DMS53 treated with DMSO at 0.1 percent for 48 hours (cell line): ENCODE results near the gene UMODL1.
A peak's percentile ranks its signal among the peaks of the same experiment; 100 is the strongest.

Experiments
- DNase-seq: peaks from one replicate; lab custom pipeline; 2025; ENCODE audit not compliant: unreplicated experiment; lab: John Stamatoyannopoulos, UW

UMODL1 gene

DNA sequence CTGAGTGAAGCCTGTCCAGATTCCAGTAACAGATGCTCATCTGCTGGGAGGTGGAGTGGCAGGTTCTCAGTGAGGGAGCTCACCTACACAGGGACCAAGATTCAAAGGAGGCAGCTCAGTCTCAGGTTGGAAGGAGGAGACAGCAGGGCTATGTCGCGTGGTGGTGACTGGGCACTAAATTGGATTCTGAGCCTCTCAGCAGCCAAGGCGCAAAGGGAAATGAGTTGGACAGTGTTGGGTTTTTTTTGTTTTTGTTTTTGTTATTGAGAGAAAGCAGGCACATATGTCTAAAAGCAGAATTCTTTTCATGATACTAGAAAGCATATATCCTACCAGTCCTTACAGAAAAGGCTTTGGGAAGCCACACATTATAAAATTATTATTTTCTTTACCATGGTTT is 26.2 kb downstream of the UMODL1 start:
- peak; percentile 25 for DNase-seq

DNA sequence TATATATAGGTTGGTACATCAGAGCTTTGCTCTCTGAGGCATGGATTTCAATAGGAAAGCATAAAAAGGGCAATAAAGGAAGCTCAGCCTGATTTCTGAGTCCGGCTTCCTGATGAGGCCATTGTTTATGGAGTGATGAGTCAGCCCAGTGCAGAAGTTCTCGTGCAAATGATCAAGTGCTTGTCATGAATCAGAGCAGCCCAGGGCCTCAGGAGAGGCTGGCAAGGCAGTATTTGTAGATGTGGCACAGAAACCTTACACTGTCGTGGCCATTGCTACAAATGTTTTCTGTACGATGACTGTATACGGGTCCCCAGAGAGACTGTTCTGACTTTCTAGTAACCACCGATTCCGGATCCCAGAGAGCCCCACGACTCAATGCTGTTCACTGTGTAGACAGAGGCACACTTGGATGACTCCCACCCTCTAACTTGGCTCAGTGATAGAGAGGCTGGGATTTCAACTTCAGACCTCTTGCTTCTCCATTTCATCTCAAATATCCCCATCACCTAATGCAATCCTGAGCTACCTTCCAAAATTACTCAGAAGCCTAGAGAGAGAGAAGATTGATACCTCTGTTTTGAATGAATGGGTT is 26.8 kb downstream of the UMODL1 start:
- DNase-seq: peak; percentile 88

DNA sequence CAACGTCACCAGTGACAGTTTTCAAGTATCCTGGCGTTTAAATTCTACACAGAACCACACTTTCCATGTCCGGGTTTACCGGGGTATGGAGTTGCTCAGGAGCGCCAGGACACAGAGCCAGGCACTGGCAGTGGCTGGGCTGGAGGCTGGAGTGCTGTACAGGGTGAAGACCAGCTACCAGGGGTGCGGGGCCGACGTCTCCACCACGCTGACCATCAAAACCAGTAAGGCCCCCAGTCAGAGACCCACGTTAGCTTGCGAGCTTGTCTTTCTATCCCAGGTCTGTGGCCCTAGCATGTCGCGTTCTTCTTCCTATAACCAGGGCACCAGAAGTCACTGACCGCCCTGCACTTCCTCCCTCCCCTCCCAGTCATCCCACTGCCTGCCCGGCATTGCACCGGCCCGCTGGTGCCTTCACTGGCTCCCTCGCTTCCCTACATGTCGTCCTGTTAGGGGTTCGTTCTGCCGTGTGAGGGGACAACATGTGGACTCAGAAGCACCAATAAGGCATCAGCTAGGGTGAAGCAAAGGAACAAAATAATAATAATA is 27.9 kb downstream of the UMODL1 start:
- no peak for DNase-seq

DNA sequence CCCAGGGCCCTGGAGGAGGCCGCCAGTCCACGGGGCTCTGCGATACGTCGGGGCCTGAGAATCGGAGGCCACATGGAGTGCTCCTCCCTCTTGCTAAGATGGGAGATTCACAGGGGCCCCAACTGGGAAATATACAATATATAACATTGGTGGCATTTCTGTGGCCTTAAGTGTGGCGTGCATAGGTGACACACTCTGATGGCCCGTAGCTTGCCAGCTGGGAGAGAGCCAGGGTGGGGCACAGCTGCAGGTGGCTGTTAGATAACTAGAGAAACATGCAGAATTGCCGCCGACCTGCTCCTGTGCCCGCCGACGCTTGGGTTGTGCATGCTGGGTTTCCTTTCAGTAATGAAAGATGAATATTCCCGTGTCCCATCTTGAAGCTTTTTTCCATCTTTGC is 30.1 kb downstream of the UMODL1 start:
- no peak for DNase-seq

DNA sequence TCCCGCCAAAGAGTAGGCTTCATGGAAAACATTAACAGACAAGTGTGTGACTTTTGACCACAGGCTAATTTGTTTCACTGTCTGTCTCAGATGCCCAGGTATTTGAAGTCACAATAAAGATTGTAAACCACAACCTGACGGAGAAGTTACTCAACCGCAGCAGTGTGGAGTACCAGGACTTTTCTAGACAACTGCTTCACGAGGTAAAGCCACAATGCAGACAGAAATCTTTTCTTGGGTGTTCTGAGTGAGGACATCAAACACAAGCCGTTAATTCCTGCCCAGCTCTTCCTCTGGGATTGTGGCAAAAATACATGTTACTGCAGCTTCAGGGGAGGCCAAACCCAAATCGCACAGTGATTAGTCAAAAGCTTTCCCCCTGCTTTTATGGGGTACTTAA is 31.0 kb downstream of the UMODL1 start:
- no peak for DNase-seq

DNA sequence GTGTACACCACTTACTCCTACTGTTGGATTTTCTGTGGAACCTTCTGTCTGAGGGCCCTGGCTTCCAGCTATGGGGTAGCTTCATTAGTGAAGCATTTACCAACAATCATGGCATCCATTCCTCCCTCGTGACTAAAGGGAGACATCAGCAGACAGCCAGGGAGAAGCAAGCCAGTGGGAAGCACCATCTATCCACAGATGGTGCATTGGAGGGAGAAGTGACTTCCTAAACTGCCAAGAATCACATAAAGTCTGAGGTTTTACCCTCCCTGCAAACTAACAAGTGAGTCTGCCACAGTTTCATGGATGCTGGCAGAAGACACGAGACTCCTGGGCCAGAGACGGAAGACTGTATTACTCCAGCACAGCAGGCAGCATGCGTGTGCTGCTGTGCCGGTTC is 31.4 kb downstream of the UMODL1 start:
- no peak for DNase-seq

DNA sequence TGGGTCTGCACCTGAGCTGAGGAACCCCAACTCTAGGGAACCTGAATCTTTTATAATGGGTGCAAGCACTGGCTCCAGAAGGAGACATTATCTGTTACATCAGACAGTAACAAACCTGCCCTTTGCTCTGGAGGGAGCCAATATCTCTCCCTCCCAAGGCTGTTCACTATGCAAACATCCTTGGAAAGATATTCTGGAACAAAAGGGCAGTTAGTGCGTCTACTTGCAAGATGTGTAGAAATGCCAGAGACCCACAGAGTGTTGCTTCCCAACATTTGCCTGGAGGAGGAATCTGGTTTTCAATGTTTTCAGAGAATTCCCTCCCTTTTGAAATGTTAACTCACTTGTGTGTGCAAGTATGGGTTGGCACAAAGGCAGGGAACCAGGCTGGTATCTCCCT is 31.9 kb downstream of the UMODL1 start:
- no peak for DNase-seq

DNA sequence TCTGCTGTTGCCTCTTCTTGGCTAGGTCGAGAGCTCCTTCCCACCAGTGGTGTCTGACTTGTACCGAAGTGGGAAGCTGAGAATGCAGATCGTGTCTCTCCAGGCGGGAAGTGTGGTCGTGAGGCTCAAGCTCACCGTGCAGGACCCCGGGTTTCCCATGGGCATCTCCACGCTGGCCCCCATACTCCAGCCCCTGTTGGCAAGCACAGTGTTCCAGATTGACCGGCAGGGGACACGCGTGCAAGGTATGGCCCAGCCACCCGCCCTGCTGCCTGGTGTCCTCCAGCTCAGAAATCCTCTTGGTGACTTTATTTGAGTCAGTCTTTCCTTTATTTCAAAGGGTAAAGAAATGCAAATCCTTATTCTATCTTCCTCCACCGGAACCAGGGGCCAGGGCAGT is 32.7 kb downstream of the UMODL1 start:
- no peak for DNase-seq

DNA sequence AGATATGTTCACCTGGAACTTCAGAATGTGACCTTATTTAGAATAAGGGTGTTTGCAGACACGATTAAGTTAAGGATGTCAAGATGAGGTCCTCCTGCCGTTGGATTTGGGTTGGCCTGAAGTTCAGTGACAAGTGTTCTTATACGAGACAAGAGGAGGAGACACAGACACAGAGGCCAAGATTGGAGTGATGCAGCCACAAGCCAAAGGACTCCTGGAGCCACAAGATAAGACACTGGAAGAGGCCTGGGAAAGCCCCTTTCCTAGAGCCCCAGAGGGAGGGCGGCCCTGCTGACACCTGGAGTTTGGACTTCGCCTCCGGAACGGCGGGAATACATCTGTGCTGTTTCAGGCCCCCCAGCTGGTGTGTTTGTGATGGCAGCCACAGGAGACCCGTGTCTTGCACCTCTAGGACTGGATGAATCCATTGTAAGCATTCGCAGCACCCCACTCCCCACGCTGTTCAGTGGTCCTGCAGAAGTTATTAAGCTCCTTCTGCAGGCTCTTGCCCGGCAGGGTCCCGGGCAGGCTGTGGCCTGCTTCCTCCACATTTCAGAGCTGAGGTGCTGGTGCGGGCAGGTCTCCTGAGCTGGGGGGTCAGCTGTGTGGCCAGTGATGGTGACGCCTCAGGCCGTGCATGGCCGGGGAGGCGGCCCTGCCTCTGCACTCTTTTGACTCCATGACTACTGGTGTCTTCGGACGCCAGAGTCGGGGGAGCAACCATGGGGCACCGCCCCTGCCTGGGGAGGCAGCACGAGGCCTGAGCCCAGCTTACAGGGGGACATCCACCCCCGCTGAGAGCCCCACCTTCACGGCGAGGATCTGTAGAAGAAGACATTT is 34.6 kb downstream of the UMODL1 start:
- no peak for DNase-seq

DNA sequence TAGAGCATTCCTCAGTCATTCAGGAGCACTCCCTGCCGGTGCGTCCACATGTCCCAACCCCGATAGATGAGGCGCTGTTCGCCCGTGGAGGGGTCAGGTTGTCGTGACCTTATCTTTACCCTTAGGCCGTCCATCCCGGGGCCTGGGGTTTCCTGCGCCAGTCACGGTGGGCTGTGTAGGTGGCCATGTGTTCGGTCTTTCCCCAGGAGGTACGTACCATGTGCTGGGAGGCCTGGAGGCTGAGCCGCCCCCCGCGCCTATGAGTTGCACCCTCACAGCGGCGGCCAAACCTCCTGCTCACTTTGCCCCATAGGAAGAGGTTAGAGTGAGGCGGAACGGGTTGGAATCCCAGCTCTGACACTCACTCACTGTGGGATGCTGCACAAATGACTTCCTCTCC is 35.3 kb downstream of the UMODL1 start:
- DNase-seq: no peak

DNA sequence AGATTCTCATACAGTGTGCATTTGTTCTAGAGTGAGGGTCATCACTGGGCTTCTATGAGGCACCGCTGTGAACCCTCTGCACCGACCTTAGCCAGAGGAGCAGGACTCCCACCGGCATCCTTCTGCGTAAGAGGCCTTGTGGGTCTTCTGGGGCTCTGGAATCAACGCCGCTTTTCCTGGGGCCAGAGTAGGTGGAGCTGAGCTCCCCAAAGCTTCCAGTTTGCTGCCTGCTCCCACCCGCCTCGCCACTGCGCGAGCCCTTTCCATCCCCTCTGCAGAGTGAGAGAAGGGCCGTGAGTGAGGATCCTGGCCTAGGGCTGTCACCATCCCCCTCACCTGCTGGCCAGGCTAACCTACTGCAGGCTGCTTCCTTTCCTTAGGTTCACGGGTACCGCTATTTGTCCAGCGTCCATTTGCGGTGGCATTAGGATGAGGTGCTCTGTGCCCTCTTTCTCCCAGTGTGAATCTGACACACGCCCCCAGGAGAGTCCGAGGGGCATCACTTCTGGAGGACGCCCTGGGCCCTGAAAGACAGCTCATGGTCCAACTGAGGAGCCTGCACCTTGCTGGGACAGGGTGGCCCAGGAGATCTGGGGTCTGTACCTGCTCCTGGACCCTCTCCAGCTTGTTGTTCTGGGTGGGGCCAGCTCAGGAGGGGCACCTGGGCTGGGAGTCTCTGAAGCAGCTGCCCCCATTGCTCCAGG is 36.2 kb downstream of the UMODL1 start:
- DNase-seq: no peak

DNA sequence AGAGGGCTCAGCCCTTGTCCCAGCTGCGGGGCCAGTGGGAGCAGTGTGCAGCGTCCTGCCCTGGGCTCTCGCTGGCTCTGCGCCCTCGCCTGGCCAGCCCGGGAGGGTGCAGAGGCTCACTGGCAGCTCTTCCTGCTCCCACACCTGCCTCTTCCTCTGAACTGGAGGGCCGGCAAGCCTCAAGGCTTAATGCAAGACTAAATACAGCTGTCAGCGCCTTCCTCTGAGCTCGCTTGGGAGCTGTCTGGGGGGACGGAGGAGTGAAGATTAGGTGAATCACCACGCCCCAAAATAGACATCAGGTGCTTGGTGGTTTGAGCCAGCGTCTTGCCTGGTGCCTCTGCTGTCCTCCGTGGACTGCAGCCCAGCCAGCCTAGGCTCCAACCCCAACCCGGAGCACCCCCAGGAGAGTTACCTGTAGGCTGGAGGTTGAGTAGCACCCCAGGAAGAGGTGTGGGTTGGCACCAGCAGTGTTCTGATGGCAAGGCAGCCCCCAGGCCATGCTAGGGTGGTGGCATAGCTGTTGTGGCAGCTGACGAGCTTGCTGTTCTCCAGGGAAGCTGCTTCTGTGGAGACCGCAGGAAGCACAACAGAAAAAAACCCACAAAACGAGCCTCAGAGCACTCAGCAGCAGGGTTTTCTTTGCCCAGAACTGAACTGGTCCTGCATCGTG is 36.9 kb downstream of the UMODL1 start:
- DNase-seq: peak; percentile 69

DNA sequence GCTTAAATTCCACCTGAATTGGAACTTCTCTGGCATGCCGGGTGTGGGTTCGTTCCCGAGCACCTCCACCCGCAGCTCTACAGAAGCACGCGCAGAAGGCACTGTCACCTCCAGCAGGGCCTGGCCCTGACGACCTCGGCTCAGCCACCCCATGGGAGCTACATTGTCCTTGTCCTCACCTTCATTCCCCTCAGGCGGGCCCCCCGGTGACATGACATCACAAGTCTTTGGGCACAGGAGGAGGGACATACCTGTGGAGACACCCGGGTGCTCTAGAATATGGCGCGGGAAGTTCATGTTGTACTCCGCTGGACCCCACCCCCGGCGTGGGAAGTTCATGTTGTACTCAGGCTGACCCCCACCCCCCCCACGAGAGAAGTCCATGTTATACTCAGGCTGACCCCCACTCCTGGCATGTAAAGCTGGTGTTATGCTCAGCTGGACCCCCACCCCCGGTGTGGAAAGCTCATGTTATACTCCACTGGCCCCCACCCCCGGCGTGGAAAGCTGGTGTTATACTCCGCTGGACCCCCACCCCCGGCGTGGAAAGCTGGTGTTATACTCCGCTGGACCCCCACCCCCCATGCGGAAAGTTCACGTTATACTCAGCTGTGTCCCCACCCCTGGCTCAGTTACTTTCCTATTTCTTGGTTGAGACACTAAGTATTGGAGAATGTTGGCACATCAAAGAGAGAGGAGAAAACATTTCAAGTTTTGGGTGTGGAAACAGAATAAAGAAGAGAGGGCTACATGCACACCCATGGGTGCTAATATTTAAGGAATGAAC is 37.6 kb downstream of the UMODL1 start:
- DNase-seq: no peak

DNA sequence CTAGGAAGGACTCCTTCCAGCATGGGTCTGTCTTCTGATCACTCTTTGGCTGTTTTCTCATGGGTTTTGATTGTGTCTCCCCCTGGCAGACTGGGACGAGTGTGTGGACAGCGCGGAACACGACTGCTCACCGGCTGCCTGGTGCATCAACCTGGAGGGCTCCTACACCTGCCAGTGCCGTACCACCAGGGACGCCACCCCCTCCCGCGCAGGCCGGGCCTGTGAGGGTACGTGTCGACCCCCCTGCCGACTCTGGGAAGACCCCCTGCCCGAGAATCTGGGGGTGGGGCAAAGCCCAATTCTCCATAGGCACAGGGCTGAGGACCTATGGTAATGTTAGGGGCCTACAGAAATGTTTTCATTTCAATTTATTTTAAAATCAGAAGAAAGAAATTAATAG is 38.4 kb downstream of the UMODL1 start:
- no peak for DNase-seq

DNA sequence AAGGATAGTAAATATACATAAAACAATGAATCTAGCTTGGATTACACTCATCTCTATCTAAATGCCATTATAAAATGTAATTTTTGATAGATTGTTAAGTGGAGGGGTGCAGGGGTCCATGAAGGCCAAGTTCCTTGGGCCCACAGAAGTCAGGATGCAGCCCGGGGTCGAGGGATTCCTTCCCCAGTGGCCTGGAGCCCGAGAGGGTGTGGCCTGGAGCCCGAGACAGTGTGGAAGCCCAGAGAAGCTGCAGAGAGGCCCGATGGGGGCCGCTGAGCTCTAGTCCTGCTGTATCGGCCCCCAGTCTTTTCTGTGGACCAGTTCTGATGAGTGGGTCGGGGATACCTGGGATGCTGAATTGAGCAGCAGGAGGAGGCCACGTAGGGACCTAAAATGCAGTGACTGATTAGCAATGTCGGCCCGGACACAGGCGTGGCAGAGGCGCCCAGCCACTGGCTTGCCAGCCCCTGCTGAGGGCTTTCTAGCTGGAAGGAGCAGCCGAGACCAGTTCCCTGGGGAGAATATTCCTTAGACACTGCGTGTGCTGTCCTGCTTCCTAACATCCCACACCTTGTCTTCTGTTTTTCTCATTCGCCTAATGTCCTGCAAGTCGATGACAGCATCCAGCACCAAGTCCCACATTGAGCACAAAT is 38.9 kb downstream of the UMODL1 start:
- no peak for DNase-seq

DNA sequence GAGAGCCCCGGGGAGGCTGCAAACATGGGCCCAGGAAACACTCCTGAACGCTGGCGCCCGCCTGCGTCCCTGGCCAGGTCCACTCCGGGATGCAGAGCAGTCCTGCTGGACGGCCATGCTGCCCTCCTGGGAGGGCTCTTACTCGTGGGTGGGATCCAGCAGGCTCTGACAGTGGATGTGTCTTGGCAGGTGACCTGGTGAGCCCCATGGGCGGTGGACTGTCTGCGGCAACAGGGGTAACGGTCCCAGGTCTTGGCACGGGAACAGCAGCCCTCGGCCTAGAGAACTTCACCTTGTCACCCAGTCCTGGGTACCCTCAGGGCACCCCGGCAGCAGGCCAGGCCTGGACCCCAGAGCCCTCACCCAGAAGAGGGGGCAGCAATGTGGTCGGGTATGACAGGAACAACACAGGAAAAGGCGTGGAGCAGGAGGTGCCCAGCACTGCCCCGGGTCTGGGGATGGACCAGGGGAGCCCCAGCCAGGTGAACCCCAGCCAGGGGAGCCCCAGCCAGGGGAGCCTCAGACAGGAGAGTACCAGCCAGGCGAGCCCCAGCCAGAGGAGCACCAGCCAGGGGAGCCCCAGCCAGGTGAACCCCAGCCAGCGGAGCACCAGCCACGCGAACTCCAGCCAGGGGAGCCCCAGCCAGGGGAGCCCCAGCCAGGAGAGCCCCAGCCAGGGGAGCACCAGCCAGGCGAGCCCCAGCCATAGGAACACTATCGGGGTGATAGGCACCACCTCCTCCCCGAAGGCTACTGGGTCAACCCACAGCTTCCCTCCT is 39.8 kb downstream of the UMODL1 start:
- DNase-seq: no peak

DNA sequence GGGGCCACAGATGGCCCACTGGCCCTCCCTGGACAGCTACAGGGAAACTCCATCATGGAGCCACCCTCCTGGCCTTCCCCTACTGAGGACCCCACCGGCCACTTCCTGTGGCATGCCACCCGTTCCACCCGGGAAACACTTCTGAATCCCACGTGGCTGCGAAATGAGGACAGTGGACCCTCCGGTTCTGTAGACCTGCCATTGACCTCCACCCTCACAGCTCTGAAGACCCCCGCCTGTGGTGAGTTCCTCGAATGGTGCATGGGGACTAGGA is 40.3 kb downstream of the UMODL1 start:
- no peak for DNase-seq

DNA sequence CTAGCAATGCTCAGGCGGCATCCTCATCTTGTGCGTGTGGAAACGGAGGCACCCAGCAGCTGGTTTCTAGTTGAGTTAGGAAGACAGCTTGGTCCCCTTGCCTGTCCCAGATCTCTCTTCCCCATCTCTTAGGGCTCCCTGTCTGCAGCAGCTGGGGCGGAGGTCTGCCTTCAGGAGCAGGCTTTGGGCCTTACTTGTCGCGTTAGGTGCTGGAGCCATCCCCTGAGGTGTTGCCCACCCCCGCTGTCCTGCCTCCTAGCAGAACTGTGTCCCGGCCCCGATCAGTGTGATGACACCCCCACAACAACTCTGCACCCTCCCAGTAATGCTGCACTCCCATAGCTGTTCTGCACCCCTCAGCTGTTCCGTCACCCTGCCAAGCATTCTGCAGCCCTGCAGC is 40.7 kb downstream of the UMODL1 start:
- no peak for DNase-seq

DNA sequence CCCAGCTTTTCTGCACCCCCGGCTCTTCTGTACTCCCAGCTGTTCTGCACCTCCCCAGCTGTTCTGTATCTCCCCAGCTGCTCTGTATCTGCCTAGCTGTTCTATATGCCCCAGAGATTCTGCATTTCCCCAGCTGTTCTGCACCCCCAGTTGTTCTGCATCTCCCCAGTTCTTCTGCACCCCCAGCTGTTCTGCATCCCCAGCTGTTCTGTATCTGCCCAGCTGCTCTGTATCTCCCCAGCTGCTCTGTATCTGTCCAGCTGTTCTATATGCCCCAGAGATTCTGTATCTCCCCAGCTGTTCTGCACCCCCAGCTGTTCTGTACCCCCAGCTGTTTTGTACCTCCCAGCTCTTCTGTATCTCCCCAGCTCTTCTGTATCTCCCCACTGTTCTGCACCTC is 41.1 kb downstream of the UMODL1 start:
- DNase-seq: no peak

DNA sequence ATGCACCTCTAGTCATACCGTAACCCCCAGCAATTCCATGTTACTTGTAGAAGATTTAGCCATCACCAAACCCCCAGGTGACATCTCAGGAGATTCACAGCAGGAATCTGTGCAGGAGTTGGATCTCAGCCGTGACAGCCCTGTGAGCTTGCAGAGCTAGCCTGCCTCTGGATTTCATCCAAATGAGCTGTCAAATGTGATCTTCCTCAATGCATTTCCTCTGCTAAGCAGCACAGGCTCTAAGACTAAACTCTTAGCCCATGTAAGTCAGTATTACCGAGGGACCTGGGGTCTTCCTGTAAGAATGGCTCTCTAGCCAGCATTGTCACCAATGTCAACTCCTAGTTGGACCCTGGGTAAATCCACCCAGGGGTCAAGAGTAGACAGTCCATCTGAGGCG is 41.7 kb downstream of the UMODL1 start:
- no peak for DNase-seq
